ENCODE results near the gene CNTD1.
A peak's percentile ranks its signal among the peaks of the same experiment; 100 is the strongest.

CNTD1 gene

GRCh38 chr17:42803074-42803883, 4.6 kb downstream of the CNTD1 start:
- DNase-seq (ENCODE audit: low spot score), result no peak

- no peak for DNase-seq (ENCODE audit: low spot score)
Observed at GRCh38 chr17:42804918-42805367, 6.3 kb downstream of the CNTD1 start.

GRCh38 chr17:42806249-42806648, 7.6 kb downstream of the CNTD1 start:
- no peak for DNase-seq (ENCODE audit: low spot score)

- no peak for DNase-seq (ENCODE audit: low spot score)
Observed at GRCh38 chr17:42809250-42809649, 10.6 kb downstream of the CNTD1 start.

- no peak for DNase-seq (ENCODE audit: low spot score)
Observed at GRCh38 chr17:42814633-42815399, 16.2 kb downstream of the CNTD1 start.

GRCh38 chr17:42817866-42818265, 19.2 kb downstream of the CNTD1 start:
- DNase-seq (ENCODE audit: low spot score), result no peak

GRCh38 chr17:42818379-42818778, 19.7 kb downstream of the CNTD1 start:
- DNase-seq (ENCODE audit: low spot score), result no peak

GRCh38 chr17:42819939-42820535, 21.4 kb downstream of the CNTD1 start:
- DNase-seq (ENCODE audit: low spot score), result peak; percentile 81

GRCh38 chr17:42821176-42821575, 22.5 kb downstream of the CNTD1 start:
- DNase-seq (ENCODE audit: low spot score), result no peak

GRCh38 chr17:42827472-42827871, 28.8 kb downstream of the CNTD1 start:
- no peak for DNase-seq (ENCODE audit: low spot score)

- no peak for DNase-seq (ENCODE audit: low spot score)
Observed at GRCh38 chr17:42830971-42831370, 32.3 kb downstream of the CNTD1 start.

GRCh38 chr17:42832213-42832933, 33.7 kb downstream of the CNTD1 start:
- DNase-seq (ENCODE audit: low spot score), result no peak

GRCh38 chr17:42832934-42833766, 34.5 kb downstream of the CNTD1 start, which contains the start of gene PSME3:
TSS of gene PSME3 (plus strand) at chr17:42833397. CDS start at chr17:42833632, 235 bp downstream.
- peak; percentile 99 for DNase-seq (ENCODE audit: low spot score)

GRCh38 chr17:42833767-42834422, 35.2 kb downstream of the CNTD1 start:
- no peak for DNase-seq (ENCODE audit: low spot score)

GRCh38 chr17:42835732-42836131, 37.1 kb downstream of the CNTD1 start:
- no peak for DNase-seq (ENCODE audit: low spot score)

- no peak for DNase-seq (ENCODE audit: low spot score)
Observed at GRCh38 chr17:42841975-42842685, 43.5 kb downstream of the CNTD1 start.

- DNase-seq (ENCODE audit: low spot score), result peak; percentile 85
Observed at GRCh38 chr17:42843358-42843934, 44.8 kb downstream of the CNTD1 start.

- DNase-seq (ENCODE audit: low spot score), result no peak
Observed at GRCh38 chr17:42844271-42844670, 45.6 kb downstream of the CNTD1 start, which contains the start of gene AOC2. TSS of gene AOC2 (plus strand) at chr17:42844580. CDS start at chr17:42844627, 47 bp downstream.
